GM10847 (cell line): ENCODE results near the gene CCDC54.

Experiments
- POLR2A ChIP-seq: IDR thresholded peaks from 2 replicates; pipeline ENCODE4 v1.6.1; 2011; ENCODE audit not compliant: insufficient read length; ENCODE audit errors: extremely low read depth

CCDC54 gene

GRCh38 chr3:107377151-107377550, at the start of gene CCDC54:
Gene CCDC54 (plus strand): TSS chr3:107377439. CDS start chr3:107377588, 149 bp downstream.
- TF ChIP-seq POLR2A = no peak

GRCh38 chr3:107328069-107328468, 49.2 kb upstream of the CCDC54 start:
- TF ChIP-seq POLR2A = no peak

GRCh38 chr3:107329088-107329487, 48.2 kb upstream of the CCDC54 start:
- no peak for TF ChIP-seq POLR2A

- no peak for TF ChIP-seq POLR2A
These were observed 32.5 kb upstream of the CCDC54 start for GRCh38 chr3:107344722-107345121.

- no peak for TF ChIP-seq POLR2A
These were observed 31.3 kb upstream of the CCDC54 start for GRCh38 chr3:107345822-107346405.

GRCh38 chr3:107346564-107346963, 30.7 kb upstream of the CCDC54 start:
- TF ChIP-seq POLR2A = no peak

- no peak for TF ChIP-seq POLR2A
These were observed 29.5 kb upstream of the CCDC54 start for GRCh38 chr3:107347751-107348150.

- TF ChIP-seq POLR2A = no peak
These were observed 20.5 kb upstream of the CCDC54 start for GRCh38 chr3:107356706-107357105.

GRCh38 chr3:107361633-107362032, 15.6 kb upstream of the CCDC54 start:
- TF ChIP-seq POLR2A = no peak

- TF ChIP-seq POLR2A = no peak
These were observed 12.2 kb upstream of the CCDC54 start for GRCh38 chr3:107365051-107365450.

- no peak for TF ChIP-seq POLR2A
These were observed 10.5 kb upstream of the CCDC54 start for GRCh38 chr3:107366766-107367165.

- TF ChIP-seq POLR2A = no peak
These were observed 9.9 kb upstream of the CCDC54 start for GRCh38 chr3:107367353-107367752.

GRCh38 chr3:107368654-107369398, 8.4 kb upstream of the CCDC54 start:
- TF ChIP-seq POLR2A = no peak

- TF ChIP-seq POLR2A = no peak
These were observed 7.4 kb upstream of the CCDC54 start for GRCh38 chr3:107369791-107370190.

- no peak for TF ChIP-seq POLR2A
These were observed 6.3 kb upstream of the CCDC54 start for GRCh38 chr3:107370907-107371306.

- no peak for TF ChIP-seq POLR2A
These were observed 4.7 kb upstream of the CCDC54 start for GRCh38 chr3:107372506-107372905.

- no peak for TF ChIP-seq POLR2A
These were observed 3.3 kb upstream of the CCDC54 start for GRCh38 chr3:107373896-107374295.
